WTC11 (cell line): Measurements from ENCODE around the gene ZNF613.
"Not testable (repeated sequence)": the region's sequence is repeated elsewhere in the genome, so short reads cannot be mapped to it uniquely, and the experiment has no call there.

Experiments used
- FOXP1 ChIP-seq: sonication (generic); formaldehyde crosslinking; IDR thresholded peaks from 2 replicates; pipeline ENCODE4 v1.8.0; 2022; ENCODE audit warnings: missing genetic modification reagents, mild to moderate bottlenecking, moderate library complexity, borderline replicate concordance
- GABPB1 ChIP-seq: sonication (generic); formaldehyde crosslinking; IDR thresholded peaks from 2 replicates; pipeline ENCODE4 v1.8.1; 2023; ENCODE audit warnings: mild to moderate bottlenecking, missing genetic modification reagents
- TCF7 ChIP-seq: sonication (generic); formaldehyde crosslinking; IDR thresholded peaks from 2 replicates; pipeline ENCODE4 v1.8.0; 2022; ENCODE audit warnings: mild to moderate bottlenecking, low read depth, missing genetic modification reagents, moderate library complexity
- ZNF121 ChIP-seq: sonication (generic); formaldehyde crosslinking; IDR thresholded peaks from 2 replicates; pipeline ENCODE4 v1.8.0; 2023; ENCODE audit warnings: missing genetic modification reagents
- TF ChIP-seq, protein P1 (sequence below): fragments of 200-600 bp; IDR thresholded peaks from 2 replicates; pipeline ENCODE4 v1.8.0; 2022; ENCODE audit warnings: antibody characterized with exemption
- TF ChIP-seq, protein P2 (sequence below): sonication (generic); formaldehyde crosslinking; IDR thresholded peaks from 2 replicates; pipeline ENCODE4 v1.8.0; 2022; ENCODE audit warnings: mild to moderate bottlenecking, missing genetic modification reagents
- TF ChIP-seq, protein P3 (sequence below): sonication (generic); formaldehyde crosslinking; conservative IDR thresholded peaks from 2 replicates; pipeline ENCODE4 v1.8.1; 2022; ENCODE audit warnings: mild to moderate bottlenecking, missing genetic modification reagents

DNA sequence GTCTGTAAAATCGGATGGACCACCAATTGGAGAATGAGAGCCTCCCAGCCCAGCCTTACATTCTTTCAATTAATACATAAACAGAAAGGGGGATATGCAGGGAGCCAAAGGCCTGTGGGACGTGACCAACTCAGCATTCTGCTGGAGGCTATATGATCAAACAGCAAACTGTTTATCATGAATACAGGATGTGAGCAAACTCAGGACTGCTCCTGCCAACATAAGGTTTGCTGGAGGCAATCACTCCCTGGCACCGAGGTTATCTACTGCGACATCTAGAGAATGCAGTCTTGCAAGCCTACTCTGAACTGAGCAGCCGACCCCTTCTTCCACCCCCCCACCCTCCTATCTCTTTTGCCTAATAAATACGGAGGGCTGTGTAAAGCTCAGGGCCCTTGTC lies 53.7 kb downstream of the ZNF613 start:
- TF ChIP-seq, protein P1, sequence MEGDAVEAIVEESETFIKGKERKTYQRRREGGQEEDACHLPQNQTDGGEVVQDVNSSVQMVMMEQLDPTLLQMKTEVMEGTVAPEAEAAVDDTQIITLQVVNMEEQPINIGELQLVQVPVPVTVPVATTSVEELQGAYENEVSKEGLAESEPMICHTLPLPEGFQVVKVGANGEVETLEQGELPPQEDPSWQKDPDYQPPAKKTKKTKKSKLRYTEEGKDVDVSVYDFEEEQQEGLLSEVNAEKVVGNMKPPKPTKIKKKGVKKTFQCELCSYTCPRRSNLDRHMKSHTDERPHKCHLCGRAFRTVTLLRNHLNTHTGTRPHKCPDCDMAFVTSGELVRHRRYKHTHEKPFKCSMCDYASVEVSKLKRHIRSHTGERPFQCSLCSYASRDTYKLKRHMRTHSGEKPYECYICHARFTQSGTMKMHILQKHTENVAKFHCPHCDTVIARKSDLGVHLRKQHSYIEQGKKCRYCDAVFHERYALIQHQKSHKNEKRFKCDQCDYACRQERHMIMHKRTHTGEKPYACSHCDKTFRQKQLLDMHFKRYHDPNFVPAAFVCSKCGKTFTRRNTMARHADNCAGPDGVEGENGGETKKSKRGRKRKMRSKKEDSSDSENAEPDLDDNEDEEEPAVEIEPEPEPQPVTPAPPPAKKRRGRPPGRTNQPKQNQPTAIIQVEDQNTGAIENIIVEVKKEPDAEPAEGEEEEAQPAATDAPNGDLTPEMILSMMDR, result not testable (repeated sequence)
- TF ChIP-seq, protein P2, sequence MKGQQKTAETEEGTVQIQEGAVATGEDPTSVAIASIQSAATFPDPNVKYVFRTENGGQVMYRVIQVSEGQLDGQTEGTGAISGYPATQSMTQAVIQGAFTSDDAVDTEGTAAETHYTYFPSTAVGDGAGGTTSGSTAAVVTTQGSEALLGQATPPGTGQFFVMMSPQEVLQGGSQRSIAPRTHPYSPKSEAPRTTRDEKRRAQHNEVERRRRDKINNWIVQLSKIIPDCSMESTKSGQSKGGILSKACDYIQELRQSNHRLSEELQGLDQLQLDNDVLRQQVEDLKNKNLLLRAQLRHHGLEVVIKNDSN (CRISPR knock-in tag), result not testable (repeated sequence)
- not testable (repeated sequence) for TF ChIP-seq FOXP1, GABPB1, TCF7, ZNF121 (CRISPR knock-in tag)
- TF ChIP-seq, protein P3, sequence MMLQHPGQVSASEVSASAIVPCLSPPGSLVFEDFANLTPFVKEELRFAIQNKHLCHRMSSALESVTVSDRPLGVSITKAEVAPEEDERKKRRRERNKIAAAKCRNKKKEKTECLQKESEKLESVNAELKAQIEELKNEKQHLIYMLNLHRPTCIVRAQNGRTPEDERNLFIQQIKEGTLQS (CRISPR knock-in tag), result not testable (repeated sequence)
